Glomerular visceral epithelial cell (primary cell): Measurements from ENCODE around the gene L3MBTL1.
"Not testable (repeated sequence)": the region's sequence is repeated elsewhere in the genome, so short reads cannot be mapped to it uniquely, and the experiment has no call there.

Experiments used
- DNase-seq: peaks from one replicate; pipeline ENCODE4 v3.0.0-alpha.2; 2016; ENCODE audit errors: extremely low spot score

The L3MBTL1 gene

DNA sequence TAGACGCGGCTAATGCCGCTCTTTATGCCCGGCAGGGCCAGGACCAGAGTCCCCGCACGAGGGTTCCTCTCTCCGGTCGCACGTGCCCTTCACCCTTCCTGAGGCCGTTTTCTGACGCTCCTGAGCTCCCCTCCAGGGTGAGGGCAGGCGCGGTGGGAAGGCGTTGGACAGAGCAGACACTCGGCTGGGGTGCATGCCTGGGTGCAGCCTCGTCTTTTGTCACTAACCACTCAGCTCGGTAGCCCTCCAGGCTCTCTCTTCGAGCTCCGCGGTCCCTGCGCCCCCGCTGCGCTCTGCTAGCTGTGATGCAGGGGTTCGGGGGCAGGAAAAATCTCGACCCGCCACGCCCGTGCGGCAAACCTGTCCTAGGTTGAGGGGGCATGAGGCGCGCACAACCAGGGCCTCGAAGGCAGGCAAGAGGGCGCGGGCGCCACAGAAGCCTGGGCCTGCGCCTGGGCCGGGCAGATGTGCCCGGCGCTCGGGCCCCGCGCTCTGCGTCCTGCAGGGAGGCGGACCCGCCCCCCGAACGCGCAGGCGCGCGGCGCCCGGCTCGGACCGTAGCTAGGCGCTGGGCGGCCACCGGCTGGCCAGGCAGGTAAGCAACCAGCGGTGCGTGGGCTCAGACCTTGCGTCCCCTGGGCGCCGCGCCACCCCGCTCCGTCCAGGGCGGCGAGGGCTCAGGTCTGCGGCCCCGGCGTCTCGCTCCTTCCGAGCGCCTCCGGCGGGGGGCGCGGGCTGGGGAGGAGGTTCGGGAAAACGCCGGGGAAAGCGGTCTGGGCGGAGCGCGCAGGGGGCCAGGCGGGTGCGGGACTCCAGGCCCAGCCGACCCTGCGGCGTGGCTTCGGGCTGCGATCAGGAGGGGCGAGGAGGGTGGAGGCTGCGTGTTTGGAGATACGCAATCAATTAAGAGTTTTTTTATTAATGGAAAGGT lies at the start of gene L3MBTL1:
Gene L3MBTL1, plus strand, starts transcription at position 548 of the 931 bp plus-strand sequence. CDS start 5,807 bp downstream, outside the sequence.
- DNase-seq = peak; percentile 74

DNA sequence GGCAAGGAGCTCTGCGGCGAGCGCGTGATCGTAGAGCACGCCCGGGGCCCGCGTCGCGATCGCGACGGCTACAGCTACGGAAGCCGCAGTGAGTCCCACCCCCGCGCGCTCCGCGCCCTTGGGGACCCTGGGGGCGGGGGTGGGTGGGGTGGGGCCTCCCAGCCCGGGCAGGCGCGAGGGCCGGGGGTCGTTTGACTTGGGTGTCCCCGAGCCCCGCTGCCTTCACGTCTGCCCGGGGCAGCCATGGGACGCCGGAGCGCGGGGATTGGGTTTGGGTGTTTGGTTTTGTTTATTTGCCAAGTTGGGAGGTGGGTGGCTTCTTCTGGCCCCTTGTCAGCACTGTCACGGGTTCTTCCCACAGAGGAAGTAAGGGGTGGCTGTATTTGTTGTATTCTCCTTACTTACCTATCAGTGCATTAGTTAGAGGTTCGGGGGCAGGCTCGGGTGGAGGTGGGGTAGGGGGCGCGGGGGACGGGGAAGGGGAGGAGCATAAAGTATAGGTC lies 49.0 kb upstream of the L3MBTL1 start:
- DNase-seq = peak; percentile 32

DNA sequence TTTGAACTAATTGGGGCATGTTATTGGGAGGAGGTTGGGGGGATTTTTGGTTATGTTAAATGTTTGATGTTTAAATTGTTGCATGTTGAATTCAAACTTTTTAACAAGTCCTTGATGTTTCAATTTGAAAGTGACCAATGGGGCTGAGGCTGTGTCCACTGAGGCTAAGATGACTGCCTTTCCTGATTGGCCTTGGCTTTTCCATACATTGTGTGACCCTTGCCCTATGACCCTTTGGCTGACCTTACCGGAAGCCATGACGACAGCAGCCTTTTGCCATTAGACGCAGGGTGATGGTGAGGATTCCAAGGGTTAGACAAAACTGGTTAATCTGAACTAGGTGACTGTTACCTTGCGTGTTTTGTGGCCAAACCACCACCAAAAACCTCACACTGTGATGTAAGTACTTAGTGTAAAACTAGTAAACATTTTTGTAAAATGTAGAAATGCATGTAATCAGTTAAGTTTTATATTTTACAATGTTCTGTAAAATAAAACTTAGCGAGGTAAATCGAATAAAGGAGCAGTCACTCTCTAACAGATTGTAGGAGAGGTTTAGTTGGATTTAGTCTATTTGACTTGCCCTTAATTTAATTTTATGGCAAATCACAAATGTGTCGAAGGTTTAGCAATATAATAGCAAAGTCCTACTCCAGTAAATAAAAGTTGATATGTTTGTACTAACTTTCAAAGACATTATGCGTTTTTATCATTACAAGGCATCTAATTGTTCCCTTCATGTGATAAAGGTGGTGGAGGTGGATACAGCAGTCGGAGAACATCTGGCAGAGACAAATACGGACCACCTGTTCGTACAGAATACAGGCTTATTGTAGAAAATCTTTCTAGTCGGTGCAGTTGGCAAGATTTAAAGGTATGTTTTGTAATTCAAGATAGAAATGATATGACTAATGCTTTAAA lies 48.2 kb upstream of the L3MBTL1 start:
- no peak for DNase-seq

DNA sequence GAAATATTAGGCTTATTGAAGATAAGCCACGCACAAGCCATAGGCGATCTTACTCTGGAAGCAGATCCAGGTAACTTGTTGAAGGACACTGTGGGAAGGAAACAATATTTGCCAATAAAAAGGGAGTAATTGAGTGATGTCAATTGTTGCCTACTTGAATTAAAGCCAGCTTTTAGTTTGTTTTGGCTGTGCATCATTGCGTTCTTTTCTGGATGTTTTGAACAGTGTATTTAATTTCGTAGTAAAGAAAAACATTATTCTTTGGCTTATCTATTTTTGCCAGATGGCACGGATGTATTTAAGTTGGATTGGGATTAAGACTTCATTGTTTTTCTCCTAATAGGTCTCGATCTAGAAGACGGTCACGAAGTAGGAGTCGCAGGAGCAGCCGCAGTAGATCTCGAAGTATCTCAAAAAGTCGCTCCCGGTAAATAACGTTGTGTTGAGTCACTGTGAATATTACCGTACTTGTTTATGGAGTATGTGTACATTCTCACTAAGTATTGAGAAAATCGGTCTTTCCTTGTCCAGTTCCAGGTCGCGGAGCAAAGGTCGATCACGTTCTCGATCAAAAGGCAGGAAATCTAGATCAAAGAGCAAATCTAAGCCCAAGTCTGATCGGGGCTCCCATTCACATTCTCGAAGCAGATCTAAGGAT lies 47.2 kb upstream of the L3MBTL1 start:
- no peak for DNase-seq

DNA sequence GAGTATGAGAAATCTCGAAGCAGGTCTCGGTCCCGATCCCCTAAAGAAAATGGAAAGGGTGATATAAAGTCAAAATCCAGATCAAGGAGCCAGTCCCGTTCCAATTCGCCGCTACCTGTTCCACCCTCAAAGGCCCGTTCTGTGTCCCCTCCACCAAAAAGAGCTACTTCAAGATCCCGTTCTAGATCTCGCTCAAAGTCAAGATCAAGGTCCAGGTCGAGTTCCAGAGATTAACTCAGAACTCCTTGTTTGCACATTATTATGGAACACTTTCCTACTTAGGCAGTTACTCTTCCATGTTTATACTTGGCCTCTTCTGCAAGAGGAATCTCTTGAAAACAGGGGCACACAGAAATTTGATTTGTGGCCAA lies 46.7 kb upstream of the L3MBTL1 start:
- no peak for DNase-seq

DNA sequence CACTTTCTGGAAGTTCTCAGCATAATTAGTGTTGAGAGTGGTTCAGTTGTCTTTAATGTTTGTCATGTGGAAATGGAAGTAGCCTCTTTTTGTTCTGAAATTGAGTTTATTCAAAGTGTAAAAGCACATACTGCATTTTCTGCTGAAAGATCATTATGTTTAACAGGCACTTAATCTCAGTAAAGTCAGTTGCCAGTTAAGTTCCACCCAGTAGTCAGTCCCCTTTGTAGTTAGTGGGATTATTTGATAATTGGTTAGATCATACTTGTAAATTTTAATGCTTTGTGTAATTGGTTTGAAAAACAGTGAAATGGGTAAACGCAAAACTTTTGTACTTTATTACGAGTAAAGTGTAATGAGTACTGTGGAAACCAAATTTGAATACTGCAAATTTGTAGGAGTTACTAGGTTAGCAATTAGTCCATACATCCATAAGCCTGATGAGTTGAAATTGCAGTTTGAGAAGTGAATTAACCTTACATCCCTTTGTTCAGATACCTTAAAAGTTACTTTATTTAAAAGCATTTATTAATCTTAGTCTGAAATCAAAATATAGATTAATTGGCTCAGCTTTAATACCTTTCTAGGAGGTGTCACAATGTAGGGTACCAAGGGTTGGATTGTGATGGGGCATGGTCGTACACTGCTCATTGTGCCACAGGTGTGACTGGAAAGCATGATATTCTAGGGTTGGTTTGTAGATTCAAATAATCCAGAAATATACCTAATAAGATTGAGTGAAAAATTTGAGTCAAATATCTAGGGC lies 45.4 kb upstream of the L3MBTL1 start:
- DNase-seq = no peak

DNA sequence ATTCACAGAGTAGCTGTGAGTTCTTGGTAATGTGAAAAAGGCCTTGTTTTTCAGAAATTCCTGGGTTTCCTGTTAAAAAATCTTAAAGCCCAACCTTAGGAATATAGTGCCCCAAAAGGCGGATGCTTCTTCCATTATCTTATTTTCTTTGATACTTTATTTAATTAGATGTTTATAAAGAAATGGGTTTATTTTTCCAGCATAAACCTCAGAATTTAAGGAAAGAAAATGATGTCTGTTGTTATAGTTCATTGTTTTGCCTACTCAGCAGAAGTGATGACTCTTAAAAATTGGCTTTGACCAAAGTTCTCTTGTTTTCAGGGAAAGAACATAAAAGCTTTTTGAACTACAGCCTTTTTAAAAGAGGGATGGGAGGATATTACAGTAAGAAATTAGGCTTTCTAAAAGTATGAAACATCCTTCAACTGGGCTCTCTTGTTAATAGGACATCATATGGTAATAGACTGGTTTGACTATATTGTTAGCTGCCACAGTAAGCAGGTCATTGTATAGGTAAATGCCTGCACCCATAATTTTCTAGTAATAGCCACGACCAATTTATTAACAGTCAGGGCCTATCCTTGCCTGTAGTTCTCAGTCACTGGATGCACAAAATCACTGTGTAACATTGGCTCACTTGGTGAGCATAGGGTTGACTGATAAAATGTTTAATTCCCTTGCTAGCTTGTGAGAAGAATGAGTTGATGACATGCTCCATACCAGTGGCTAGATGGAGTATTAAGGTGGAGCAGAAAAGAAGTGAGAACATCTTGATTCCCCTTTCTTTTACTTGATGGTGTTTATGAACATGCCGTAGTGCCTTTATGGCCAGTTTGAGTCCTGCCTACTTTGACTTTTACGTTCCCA lies 44.6 kb upstream of the L3MBTL1 start:
- DNase-seq = no peak

DNA sequence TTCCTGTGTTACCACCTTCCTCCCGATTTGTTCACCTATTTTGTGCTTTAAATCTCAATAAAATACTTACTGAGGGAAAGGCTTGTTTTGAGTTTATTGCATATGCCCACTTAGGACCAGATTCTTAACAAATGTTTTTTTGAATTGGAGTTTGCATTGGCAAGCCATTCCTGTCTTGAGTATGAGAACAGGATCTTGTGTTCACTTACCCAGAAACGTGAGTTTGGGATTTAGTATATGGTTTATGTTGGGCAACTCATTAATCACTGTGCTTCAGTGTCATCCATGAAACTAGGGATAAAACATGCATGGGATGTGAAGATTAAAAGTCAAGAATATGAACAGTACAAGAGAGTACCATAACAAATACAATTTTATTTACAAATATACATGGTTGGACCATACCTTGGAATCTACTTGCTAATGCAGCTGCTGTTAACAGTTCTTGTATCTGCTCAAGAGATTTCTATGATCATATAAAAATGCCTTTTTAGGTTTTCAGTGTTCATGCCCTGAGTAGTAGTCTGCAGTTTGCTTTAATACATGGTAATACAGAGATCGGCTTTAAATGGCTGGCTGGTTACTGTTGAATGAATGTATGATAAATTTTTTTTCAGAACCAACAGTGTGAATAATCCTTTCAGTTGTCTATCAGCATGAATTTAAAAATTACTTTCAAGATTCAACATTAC lies 43.8 kb upstream of the L3MBTL1 start:
- no peak for DNase-seq

DNA sequence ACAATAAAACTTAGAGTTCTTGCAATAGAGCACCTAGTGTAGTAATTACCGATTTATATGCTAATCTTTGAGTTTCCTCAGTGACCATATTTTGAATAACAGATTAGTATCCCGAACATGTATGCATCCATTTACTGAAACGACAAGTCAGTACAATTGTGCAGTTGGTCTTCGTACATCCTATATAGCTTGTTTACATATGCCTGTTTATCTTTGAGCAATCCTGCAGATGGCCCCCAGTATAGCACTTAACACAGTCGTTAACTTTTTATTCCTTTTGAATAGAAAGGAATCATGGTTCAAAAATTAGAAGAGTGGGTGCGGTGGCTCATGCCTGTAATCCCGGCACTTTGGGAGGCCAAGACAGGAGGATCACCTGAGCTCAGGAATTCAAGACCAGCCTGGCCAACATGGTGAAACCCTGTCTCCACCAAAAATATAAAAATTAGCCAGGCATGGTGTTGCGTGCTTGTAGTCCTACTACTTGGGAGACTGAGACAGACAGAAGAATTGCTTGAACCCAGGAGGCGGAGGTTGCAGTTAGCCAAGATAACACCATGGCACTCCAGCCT lies 43.2 kb upstream of the L3MBTL1 start:
- no peak for DNase-seq

DNA sequence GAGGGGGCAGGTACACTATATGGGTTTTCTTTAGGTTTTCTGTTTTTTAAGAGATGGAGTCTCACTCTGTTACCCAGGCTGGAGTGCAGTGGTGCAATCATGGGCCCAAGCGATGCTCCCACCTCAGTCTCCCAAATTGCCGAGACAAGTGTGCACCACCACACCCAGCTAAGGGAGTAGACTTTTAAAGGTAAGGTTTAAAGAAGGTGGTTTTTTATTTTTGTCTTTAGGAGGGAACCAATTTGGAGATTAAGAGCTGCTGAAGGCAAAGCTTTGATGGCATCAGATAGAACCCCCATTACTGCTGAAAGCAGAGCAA lies 41.9 kb upstream of the L3MBTL1 start:
- DNase-seq = no peak

DNA sequence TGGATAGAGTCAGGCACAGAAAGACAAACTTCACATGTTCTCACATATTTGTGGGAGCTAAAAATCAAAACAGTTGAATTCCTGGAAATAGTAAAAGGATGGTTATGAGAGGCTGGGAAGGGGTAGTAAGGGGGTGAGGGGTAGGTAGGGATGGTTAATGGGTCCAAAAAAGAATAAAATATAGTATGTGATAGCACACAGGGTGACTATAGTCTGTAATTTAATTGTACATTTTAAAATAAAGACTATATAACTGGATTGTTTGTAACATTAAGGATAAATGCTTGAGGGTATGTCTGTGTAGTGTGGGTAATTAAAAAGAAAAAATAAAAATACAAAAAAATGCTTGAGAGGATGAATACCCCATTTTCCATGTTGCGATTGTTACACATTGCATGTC lies 39.9 kb upstream of the L3MBTL1 start:
- no peak for DNase-seq

DNA sequence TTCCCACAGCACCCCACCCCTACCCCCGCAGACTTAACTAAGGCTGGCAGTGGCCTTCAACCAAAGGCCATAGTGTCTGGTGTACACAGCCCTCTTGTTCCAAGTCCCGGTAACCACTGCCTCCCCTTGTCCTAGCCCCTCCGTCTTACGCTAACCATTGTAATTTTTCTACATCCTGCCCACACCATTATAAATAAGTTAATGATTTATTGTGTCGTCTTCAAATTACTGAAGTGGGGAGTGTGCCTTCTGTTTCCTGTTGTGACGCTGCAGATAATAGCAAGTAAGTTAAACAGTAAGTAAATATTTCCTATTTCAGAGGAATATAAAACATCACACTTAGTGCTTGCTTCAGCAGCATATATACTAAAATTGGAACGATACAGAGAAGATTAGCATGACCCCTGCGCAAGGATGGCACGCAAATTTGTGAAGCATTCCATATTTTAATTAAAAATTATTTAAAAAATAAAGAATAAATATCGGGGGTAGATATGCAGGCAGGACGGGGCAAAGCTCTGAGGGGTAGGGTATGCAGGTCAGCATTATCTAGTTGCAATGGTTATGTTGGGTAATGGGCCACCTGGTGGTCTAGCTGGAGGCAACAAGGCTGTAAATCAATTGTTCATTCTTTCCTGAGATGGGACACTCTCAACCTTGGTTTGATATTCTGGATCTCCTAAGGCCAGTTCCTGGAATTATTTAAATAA lies 34.7 kb upstream of the L3MBTL1 start:
- DNase-seq = no peak

DNA sequence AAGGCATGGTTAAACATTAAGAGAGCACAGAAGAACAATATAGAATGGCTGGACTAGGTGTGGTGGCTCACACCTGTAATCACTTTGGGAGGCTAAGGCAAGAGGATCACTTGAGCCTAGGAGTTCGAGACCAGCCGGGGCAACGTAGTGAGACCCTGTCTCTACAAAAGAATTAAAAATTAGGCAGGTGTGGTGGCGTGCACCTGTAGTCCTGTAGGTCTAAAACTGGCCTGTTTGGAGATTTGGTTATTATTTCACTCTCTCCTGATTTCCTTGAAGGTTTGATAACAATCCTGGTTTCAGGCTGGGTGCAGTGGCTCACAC lies 34.2 kb upstream of the L3MBTL1 start:
- DNase-seq = no peak

DNA sequence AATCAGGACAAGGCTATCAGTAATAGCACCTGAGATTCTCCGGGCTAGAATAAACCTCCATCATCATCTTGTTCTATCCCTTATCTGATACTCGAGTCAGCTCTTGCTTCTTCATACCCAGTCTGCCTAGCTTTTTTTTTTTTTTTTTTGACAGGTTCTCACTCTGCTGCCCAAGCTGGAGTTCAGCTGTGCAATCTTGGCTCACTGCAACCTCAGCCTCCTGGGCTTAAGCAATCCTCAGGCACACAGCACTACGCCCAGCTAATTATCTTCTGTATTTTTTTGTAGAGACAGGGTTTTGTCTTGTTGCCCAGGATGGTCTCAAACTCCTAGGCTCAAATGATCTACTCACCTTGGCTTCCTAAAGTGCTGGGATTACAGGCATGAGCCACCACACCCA lies 30.3 kb upstream of the L3MBTL1 start:
- DNase-seq = no peak

DNA sequence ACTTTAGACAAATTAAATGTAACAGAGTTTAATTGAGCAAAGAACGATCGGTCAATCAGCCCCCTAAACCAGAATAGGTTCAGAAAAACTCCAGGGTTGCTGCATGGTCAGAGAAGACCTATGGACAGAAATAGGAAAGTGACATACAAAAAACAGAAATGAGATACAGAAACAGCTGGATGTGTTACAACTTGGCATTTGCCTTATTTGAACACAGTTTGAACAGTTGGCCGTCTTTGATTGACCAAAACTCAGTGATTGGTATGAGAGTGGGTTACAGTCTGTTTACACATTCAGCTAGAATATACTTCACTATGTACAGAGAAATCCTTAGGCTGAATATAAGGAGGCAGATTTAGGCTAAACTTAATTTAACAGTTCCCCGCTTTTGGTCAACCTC lies 29.9 kb upstream of the L3MBTL1 start:
- no peak for DNase-seq

DNA sequence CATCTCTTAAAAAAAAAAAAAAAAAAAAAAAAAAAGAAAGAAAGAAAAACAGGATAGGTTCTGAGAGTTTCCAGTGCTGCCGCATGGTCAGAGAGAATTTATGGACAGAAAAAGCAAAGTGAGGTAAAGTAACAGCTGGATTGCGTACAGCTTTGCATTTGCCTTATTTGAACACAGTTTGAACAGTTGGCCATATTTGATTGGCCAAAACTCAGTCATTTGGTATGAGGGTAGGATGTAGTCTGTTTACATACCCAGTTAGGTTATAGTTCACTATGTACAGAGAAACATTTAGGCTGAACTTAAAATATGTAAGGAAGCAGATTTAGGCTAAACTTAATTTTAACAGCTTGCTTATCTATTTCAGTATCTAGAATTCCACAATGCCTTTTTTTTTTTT lies 17.5 kb upstream of the L3MBTL1 start:
- no peak for DNase-seq

DNA sequence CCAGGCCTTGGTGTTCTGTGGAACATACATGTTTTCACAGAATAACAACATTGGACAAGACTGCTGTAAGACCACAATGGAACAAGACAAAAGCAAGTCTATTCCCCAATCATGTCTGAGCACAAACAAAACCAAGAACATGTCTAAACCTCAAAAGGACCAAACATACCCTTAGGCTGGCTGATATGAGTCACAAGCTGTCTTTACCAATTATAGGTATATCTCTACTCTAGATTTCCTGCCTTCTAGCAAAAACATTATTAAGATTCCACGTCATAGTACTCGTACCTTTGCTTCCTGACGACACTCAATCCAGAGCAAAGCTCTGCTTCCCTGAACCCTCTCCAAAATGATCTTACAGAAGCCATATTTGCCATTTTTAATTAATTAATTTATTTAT lies 15.4 kb upstream of the L3MBTL1 start:
- DNase-seq = no peak

DNA sequence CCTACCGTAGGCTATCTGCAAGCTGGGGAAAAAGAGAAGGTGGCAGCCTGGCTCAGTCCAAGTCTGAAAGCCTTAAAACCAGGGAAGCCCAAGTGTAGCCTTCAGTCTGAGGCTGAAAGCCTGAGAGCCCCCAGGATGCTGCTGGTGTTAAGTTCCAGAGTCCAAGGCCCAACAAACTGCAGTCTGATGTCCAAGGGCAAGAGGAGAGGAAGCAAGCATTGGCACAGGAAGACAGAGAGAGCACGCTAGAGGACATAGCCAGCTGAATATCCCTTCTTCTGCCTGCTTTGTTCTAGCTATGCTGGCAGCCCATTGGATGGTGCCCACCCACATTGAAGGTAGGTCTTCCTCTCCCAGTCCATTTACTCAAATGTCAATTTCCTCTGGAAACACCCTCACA lies 12.1 kb upstream of the L3MBTL1 start:
- no peak for DNase-seq

DNA sequence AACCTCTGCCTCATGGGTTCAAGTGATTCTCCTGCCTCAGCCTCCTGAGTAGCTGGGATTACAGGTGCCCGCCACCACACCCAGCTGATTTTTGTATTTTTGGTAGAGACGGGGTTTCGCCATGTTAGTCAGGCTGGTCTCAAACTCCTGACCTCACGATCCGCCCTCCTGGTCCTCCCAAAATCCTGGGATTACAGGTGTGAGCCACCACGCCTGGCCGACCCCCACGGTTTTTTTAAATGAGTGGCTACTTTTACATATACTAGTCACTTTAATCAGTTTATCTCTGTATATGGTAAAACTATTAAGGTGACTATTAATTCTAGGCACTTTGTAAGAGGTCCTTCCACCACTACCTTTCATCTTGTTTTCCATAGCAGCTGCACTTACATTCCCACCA lies 5.5 kb upstream of the L3MBTL1 start:
- not testable (repeated sequence) for DNase-seq
